HG03045 (cell line): ENCODE data around the gene COPG2.
"Not testable (repeated sequence)": the region's sequence is repeated elsewhere in the genome, so short reads cannot be mapped to it uniquely, and the experiment has no call there.

Source experiments
- ATAC-seq: cut with Tn5 transposase; IDR thresholded peaks from one replicate; pipeline ENCODE4 v1.9.1; 2021; ENCODE audit warnings: mild to moderate bottlenecking, moderate library complexity; ENCODE audit not compliant: unreplicated experiment

The COPG2 gene

GRCh38 chr7:130566168-130566897 lies 102.2 kb downstream of the COPG2 start:
- ATAC-seq, result no peak

DNA sequence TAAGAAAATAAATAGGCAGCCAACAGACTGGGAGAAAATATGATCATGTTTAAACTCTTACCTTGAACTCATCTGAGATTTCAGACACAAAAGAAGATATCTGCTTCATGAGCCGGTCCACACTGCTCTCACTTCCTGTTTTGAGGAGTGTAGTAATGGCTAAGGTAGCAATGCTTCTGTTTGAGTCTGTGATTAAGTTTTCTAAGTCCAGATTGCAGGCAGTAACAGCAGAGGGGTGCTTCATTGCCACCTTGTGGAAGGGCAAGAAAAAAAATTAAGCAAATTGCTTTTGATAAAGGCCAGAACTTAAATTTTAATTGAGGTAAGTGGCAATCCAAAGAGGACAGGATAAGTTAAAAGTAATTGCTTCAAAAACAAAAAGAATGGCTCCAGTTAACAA lies 107.6 kb downstream of the COPG2 start:
- peak; percentile 64 for ATAC-seq

- ATAC-seq, result no peak
Observed at GRCh38 chr7:130559184-130559583, 109.4 kb downstream of the COPG2 start.

- no peak for ATAC-seq
Observed at GRCh38 chr7:130554481-130554880, 114.1 kb downstream of the COPG2 start.

DNA sequence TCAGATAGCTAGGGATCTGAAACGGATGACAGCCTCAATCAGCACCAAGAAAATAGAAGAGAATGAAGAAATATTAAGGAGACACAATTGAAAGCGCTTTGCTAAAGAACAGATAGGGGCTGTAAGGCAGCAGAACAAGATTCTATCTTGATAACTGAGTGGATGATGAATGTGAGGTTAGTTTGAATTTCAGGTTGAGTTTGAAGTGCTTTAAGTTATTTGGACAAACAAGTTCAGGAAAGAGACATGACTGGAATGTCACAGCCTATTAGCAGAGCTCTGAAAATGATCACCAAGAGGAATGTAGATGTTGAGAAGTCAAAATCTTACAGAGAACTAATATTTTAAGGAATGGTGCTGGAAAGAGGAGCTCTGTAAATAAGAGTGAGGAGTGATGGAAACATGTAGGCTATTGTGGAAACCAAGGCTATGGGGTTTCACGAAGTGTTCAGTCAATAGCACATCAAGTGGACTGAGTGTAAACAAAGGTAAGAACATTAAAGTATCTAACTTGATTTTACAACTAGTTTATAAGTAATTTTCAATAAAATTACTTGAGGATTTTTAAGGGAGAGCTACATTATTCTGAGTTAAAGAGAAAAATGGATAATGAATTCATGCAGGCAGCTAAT lies 115.0 kb downstream of the COPG2 start:
- no peak for ATAC-seq

- no peak for ATAC-seq
Observed at GRCh38 chr7:130544356-130544755, 124.2 kb downstream of the COPG2 start.

- ATAC-seq, result no peak
Observed at GRCh38 chr7:130543487-130544010, 125.0 kb downstream of the COPG2 start.

DNA sequence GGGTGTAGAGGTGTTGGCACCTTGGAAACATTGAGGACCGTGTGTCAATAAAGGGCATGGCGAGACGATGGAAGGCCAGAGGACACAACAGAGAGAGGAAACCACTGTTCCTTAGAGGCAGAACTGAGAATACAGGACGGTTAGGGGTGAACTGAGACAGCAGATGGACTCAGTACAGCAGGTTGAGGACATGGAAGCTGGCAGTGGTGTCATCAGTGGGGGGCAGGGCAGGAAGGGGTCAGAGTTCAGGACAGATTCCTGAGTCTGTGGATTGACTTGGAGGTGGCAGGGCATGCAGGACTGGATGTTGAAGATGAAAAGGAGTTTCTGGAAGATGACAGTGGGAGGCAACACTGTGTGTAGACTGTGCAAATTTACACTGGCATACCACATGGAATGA lies 126.3 kb downstream of the COPG2 start:
- not testable (repeated sequence) for ATAC-seq

GRCh38 chr7:130541287-130541686 lies 127.3 kb downstream of the COPG2 start:
- not testable (repeated sequence) for ATAC-seq

DNA sequence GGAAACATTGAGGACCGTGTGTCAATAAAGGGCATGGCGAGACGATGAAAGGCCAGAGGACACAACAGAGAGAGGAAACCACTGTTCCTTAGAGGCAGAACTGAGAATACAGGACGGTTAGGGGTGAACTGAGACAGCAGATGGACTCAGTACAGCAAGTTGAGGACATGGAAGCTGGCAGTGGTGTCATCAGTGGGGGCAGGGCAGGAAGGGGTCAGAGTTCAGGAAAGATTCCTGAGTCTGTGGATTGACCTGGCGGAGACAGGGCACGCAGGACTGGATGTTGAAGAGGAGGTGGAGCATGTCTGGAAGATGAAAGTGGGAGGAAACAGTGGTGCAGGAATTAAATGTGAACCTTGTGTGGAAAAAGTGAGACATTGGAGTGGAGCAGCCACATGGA lies 130.7 kb downstream of the COPG2 start:
- ATAC-seq, result not testable (repeated sequence)

DNA sequence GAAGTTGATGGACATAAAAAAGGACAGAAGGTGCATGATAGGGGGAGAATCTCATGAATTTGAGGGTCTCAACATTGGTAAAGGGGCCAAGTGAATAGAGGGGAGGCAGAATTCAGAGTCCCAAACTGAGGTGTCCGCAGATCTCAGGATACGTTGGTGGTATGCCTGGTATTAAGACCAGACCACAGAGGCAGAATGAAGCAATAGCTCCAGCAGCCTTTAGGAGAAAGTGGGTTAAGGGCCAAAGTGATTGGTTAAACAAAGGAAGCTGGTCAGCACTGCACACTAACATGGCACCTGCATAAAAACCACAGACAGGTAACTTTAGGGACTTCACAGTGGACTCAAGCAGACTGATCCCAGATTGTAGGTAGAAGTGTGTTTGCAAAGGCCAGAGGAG lies 139.1 kb downstream of the COPG2 start:
- no peak for ATAC-seq

DNA sequence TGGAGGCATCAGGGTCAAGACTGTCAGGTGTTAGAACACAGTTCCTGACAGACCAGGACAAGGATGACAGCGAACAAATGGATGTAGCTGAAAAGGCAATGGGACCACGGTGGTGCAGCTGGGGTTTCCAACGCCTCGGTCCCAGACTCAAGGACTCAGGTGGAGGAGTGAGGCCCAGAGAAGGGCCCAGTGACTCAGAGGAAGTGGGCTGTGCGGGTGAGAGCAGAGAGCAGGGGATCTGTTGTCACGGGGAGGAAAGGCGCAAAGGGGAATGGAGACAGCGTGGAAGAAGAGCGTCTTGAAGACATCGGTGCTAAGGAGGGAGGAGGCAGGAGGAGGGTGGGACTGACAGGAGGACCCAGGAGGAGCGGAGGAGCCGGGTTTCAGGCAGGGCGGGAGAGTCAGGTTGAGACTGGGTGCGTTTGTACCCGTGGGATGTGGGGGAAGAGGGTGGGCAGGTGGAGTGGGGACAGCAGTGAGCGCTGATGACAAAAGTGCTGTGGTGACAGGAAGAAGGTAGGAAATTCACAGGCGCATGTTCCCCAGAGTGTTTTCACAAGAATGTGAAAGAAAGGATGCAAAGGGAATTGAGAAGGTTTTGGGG lies 140.7 kb downstream of the COPG2 start:
- not testable (repeated sequence) for ATAC-seq

GRCh38 chr7:130524628-130525027 lies 143.9 kb downstream of the COPG2 start:
- ATAC-seq, result no peak

GRCh38 chr7:130523519-130524125 lies 144.9 kb downstream of the COPG2 start:
- ATAC-seq, result not testable (repeated sequence)

GRCh38 chr7:130521258-130521951 lies 147.1 kb downstream of the COPG2 start:
- ATAC-seq, result no peak

- no peak for ATAC-seq
Observed at GRCh38 chr7:130515315-130516040, 153.1 kb downstream of the COPG2 start.

GRCh38 chr7:130513447-130513846 lies 155.1 kb downstream of the COPG2 start:
- ATAC-seq, result no peak

DNA sequence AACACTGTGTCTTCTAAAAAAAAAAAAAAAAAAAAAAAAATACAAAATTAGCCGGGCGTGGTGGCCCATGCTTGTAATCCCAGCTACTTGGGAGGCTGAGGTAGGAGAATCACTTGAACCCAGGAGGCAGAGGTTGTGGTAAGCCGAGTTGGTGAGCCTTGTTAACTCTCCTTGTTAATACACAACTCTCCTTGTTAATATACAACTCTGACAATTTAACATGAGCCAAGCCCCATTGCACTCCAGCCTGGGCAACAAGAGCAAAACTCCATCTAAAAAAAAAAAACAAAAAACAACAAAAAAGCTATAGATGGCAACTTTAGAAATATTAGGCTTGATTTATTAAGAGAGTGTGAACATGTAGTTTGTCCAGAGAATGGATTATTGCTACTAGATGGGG lies 156.5 kb downstream of the COPG2 start:
- ATAC-seq, result not testable (repeated sequence)

DNA sequence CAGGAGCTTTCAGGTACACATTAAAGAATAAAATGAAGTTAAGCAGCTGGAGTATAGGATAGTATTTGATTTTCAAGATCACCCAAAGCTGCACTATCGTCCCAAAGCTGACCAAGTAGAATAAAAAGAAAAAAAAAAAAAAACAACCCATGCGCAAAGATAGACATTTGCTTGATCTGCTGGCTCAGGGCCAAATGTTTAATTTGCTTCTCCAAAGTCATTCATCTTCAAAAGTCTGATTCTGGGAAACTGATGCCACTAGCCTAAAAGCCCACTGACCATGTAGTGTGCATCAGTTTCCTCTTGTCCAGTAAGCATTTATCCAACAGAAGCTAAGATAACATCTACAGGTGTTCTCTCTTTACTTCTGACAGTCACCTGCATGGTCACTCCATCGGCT lies 162.2 kb downstream of the COPG2 start:
- no peak for ATAC-seq

- no peak for ATAC-seq
Observed at GRCh38 chr7:130505753-130506152, 162.8 kb downstream of the COPG2 start.
